Measurements from ENCODE around the gene LONRF2. TPM values are rescaled to one million over a fixed set of nuclear protein-coding genes. Genes with fewer than 3 reads are reported as not detected.

LONRF2 gene
- total RNA-seq, 1 experiment from 2014 or later = not detected

DNA sequence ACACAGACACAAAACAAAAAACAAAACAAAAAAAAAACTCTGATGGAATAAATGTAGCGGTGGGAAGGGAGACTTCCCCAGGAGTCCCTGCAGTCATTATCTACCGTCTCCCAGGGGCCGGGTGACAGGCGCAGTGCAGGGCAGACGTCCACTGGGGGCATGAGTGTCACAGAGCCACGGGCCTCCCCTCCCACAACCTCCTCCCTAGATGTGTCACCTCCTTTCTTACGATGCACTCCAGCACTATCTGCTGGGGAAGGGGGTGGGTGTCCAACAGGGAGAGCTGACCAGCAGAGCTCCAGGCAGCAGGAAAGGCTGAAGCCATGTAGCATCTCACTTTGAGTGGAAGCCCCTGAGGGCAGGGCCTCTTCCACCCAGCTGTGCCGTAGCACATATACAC lies 84.5 kb downstream of the LONRF2 start:
- peaks cover 13% of the 10 kb centered on the region for H3K4me1 ChIP-seq (replicated peaks)
- peaks cover 2% of the 10 kb centered on the region; the same call in 1 of the 2 replicates for H3K9me3 ChIP-seq (replicated peaks)
- H3K4me3 ChIP-seq = no peak overlapping the region
- no peak for DNase-seq (ENCODE audit: low read depth in 1 of 2, low spot score in 2 of 2)
- H3K27ac ChIP-seq = no peak overlapping the region
- H3K27me3 ChIP-seq (replicated peaks) = no peaks in the 10 kb centered on the region
- no peaks in the 10 kb centered on the region for H3K36me3 ChIP-seq

DNA sequence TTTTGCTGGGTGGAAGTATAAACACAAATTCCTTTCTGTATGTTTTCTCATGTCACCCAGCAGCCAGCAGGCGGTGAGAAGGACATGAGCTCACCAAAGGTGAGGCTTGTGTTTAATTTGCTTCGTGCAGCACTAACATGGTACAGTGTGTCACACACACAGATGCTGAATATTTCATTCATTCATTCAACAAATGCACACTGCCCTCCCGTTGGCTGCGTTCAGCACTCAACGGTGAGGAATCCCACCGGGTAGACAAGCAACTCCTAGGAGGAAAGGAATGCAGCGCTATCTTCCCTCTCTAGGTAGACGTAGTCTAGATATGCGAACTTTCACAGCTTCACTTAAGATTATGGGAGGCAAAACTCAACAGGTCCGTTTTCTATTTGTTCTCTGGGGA lies 85.1 kb downstream of the LONRF2 start:
- Histone ChIP-seq H3K9me3 (replicated peaks) (peaks cover 2% of the 10 kb centered on the region; the same call in 1 of the 2 replicates), H3K27ac (no peak overlapping the region), H3K4me1 (replicated peaks) (peaks cover 13% of the 10 kb centered on the region), H3K36me3 (no peaks in the 10 kb centered on the region), H3K4me3 (no peak overlapping the region), H3K27me3 (replicated peaks) (no peaks in the 10 kb centered on the region)
- DNase-seq (ENCODE audit: low read depth in 1 of 2, low spot score in 2 of 2) = no peak

DNA sequence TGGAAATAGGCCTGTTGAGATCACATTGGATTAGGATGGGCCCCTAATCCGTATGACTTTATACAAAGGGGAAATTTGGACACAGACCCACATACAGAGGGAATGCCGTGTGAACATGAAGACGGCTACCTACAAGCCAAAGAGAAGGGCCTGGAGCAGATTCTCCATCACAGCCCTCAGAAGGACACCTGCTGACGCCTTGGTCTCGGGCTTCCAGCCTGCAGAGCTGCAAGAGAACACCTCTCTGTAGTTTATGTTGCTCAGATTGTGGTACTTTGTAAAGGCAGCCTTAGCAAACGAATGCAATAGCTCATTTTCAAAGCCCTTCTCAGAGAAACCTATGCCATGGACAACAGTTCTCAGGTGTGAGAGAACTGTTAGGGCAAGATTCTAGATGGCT lies 86.1 kb downstream of the LONRF2 start:
- Histone ChIP-seq H3K36me3 (no peaks in the 10 kb centered on the region), H3K27me3 (replicated peaks) (no peaks in the 10 kb centered on the region), H3K4me1 (replicated peaks) (peaks cover 19% of the 10 kb centered on the region), H3K27ac (no peak overlapping the region), H3K4me3 (no peak overlapping the region), H3K9me3 (replicated peaks) (peaks cover 2% of the 10 kb centered on the region; the same call in 1 of the 2 replicates)
- no peak for DNase-seq (ENCODE audit: low read depth in 1 of 2, low spot score in 2 of 2)

DNA sequence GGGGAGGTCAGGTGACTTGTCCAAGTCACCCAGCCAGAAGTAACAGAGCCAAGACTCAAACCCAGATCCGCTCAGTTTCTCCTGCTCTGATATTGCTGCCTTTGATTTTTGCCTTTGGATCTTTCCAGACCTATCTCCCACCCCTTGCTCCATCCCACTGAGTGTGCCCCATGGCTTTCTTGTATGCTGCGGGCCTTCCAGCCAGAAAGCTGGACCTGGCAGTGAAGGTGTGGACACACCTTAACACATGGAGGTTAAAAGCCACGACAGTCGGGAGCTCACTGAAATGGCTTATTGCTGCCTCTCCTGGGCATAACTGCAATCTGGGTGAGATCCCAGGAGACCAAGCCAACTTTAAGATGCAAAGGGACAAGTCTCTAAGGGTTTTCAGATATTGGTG lies 86.7 kb downstream of the LONRF2 start:
- H3K4me3 ChIP-seq = no peak overlapping the region
- H3K4me1 ChIP-seq (replicated peaks) = peaks cover 22% of the 10 kb centered on the region
- no peak for DNase-seq (ENCODE audit: low read depth in 1 of 2, low spot score in 2 of 2)
- no peak overlapping the region for H3K27ac ChIP-seq
- H3K27me3 ChIP-seq (replicated peaks) = no peaks in the 10 kb centered on the region
- H3K9me3 ChIP-seq (replicated peaks) = peaks cover 2% of the 10 kb centered on the region; the same call in 1 of the 2 replicates
- H3K36me3 ChIP-seq = no peaks in the 10 kb centered on the region

DNA sequence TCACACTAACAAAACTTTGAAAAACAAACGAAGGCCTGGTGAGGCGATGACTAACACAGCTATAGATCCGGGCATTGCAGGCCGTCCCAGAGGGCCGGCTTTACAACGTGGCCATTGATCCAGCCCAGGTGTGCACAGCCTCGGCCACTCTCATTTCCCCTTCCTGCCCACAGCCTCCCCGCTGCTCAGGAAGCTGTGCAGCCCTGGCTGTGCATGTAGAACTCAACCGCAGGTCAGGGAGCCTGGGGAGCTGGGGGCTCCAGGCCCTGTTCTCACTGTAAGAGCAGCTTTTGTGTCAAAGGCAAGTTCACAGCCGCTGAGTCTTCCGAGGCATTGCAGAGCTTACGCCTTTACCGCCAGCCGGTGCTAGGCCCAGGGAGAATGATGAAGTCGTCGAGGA lies 87.2 kb downstream of the LONRF2 start:
- DNase-seq (ENCODE audit: low read depth in 1 of 2, low spot score in 2 of 2) = no peak
- no peaks in the 10 kb centered on the region for H3K36me3 ChIP-seq
- H3K4me1 ChIP-seq (replicated peaks) = peaks cover 22% of the 10 kb centered on the region
- no peak overlapping the region for H3K27ac ChIP-seq
- H3K27me3 ChIP-seq (replicated peaks) = no peaks in the 10 kb centered on the region
- H3K4me3 ChIP-seq = no peak overlapping the region
- H3K9me3 ChIP-seq (replicated peaks) = peaks cover 2% of the 10 kb centered on the region; the same call in 1 of the 2 replicates

DNA sequence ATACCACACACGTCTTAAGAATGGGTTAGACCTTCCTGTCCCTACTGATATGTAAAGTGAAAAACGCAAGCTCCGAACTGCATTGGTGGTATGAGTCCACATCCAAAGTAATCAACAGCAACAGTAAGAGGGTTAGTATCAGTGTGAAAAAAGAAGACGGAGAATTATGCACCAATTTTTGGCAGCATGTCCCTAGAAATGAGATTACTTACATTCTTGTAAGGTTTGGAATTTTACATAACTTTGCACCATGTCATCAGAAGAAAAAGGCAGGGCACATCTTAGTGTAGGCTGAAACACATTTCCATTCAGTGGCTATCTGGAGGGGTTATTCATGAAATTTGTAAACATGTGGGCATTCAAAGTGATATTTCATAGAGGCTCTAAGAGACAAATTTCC lies 88.2 kb downstream of the LONRF2 start:
- peak in 1 of 2 experiments; percentile 39 for DNase-seq (ENCODE audit: low read depth in 1 of 2, low spot score in 2 of 2)
- H3K4me1 ChIP-seq (replicated peaks) = peaks cover 22% of the 10 kb centered on the region
- H3K9me3 ChIP-seq (replicated peaks) = peaks cover 2% of the 10 kb centered on the region; the same call in 1 of the 2 replicates
- H3K36me3 ChIP-seq = no peaks in the 10 kb centered on the region
- no peak overlapping the region for H3K4me3 ChIP-seq
- H3K27ac ChIP-seq = peak overlapping the region; percentile 8
- no peaks in the 10 kb centered on the region for H3K27me3 ChIP-seq (replicated peaks)

DNA sequence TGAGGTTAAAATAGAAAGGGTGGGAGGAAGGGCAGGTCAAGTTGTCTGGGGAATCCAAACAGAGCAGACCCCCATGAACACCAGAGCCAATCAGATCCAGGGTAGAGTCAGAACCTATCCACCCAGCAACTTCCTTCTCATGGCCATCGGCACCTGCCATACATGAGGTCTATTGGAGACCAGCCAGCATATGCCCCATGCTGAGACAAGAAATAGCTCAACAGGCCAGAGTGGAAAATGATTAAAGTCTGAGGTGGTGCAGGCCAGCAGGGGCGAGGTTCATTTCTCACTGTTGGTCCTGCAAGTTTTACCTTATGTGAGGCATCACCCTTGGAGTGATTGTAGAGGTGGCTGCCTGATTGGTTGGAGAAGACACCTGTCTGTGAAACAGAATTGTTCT lies 89.2 kb downstream of the LONRF2 start:
- Histone ChIP-seq H3K4me3 (no peak overlapping the region), H3K27ac (no peak overlapping the region), H3K9me3 (replicated peaks) (peaks cover 2% of the 10 kb centered on the region; the same call in 1 of the 2 replicates), H3K4me1 (replicated peaks) (peaks cover 22% of the 10 kb centered on the region), H3K36me3 (no peaks in the 10 kb centered on the region), H3K27me3 (replicated peaks) (no peaks in the 10 kb centered on the region)
- no peak for DNase-seq (ENCODE audit: low read depth in 1 of 2, low spot score in 2 of 2)

DNA sequence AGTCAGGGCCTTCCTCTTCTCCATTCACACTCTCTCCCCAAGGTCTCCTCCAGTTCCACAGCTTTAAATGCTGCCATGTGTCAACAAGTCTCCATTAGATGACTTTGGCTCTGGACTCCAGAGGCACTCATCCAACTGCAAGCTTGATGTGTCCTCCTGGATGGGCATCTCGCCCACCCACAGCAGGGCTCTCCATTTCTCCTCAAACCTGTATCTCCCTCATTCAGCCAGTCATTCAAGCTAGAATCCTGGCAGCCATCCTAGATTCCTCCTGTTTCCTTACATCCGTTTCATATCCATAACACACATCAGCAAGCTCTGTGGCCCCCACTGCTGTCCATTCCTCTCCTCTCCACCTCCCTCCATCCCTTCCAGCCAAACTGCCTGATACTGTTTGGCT lies 91.5 kb downstream of the LONRF2 start:
- H3K4me1 ChIP-seq (replicated peaks) = peaks cover 22% of the 10 kb centered on the region
- DNase-seq (ENCODE audit: low read depth in 1 of 2, low spot score in 2 of 2) = no peak
- H3K4me3 ChIP-seq = no peak overlapping the region
- H3K27ac ChIP-seq = no peak overlapping the region
- H3K36me3 ChIP-seq = no peaks in the 10 kb centered on the region
- H3K27me3 ChIP-seq (replicated peaks) = no peaks in the 10 kb centered on the region
- H3K9me3 ChIP-seq (replicated peaks) = peaks cover 2% of the 10 kb centered on the region; the same call in 1 of the 2 replicates

DNA sequence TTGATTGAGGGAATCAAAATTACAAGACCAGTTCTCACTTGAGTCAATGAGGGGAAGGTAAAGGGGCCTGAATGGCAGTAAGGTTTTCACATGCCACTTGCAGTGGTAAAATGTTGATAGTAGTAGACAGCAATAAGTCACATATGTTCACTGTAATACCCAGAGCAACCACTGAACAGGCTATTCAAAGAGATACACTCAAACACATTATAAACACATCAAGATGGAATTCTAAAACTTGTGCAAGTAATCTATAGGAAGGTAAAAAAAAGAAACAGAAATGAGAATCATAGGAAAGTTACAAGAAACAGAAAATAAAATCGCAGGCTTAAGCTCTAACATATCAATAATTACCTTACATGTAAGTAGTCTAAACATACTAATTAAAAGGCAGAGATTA lies 93.3 kb downstream of the LONRF2 start:
- no peak for DNase-seq (ENCODE audit: low read depth in 1 of 2, low spot score in 2 of 2)
- H3K36me3 ChIP-seq = no peaks in the 10 kb centered on the region
- no peaks in the 10 kb centered on the region for H3K9me3 ChIP-seq (replicated peaks)
- H3K4me3 ChIP-seq = no peak overlapping the region
- H3K4me1 ChIP-seq (replicated peaks) = peaks cover 15% of the 10 kb centered on the region
- no peaks in the 10 kb centered on the region for H3K27me3 ChIP-seq (replicated peaks)
- no peak overlapping the region for H3K27ac ChIP-seq

DNA sequence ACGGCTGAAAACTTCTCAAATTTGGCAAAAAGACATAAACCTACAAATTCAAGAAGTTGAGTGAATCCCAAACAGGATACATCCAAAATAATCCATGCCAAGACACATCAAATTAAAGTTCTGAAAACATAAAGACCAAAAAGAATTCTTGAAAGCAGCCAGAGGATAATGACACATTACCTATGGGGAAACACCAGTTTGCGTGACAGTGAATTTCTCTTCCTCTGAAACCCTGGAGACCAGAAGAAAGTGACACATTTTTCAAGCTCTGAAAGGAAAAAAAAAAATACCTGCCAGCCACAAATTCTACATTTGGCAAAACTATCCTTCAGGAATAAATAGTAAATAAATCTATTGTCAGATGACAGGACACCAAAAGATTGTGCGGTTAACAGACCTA lies 93.9 kb downstream of the LONRF2 start:
- no peak overlapping the region for H3K4me3 ChIP-seq
- H3K4me1 ChIP-seq (replicated peaks) = peaks cover 9% of the 10 kb centered on the region
- no peak overlapping the region for H3K27ac ChIP-seq

DNA sequence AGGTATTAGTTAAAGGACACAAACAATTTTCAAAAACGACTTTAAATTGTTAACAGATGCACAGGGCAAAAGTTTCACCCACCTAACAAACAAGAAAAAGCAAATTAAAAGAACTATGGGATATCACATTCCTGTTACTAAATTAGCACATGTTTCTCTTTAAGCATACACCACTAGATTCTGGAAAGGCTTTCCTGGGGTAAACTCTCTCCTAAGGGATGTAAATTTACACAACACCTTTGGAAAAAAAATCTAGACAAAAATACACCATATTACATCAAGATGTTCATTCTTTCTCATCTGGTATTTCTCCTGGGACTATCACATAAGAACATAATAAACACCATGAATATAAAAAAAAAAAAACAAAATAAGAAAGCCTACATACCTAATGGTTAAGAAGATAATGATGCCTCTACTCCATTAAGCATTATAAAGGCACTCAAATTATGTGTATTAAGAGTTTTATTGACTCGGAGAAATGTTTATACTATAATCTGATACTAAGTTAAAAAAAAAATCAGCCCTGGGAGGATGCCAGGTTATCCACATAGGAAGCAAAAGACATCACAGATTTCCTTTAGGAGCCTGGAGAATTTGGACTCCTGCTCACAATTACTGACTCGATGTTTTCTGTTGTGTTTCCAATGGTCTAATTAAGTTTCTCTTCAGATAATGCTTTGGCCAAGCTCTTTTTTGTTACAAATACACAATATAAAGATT lies 97.2 kb downstream of the LONRF2 start:
- H3K27ac ChIP-seq = no peak overlapping the region
- H3K4me3 ChIP-seq = no peak overlapping the region
- H3K27me3 ChIP-seq (replicated peaks) = no peaks in the 10 kb centered on the region
- DNase-seq (ENCODE audit: low read depth in 1 of 2, low spot score in 2 of 2) = no peak
- H3K36me3 ChIP-seq = no peaks in the 10 kb centered on the region
- H3K4me1 ChIP-seq (replicated peaks) = no peaks in the 10 kb centered on the region
- H3K9me3 ChIP-seq (replicated peaks) = no peaks in the 10 kb centered on the region

More for the DNA sequence above, 93.9 kb downstream of the LONRF2 start:
- no peak for DNase-seq (ENCODE audit: low read depth in 1 of 2, low spot score in 2 of 2)
- no peaks in the 10 kb centered on the region for H3K9me3 ChIP-seq (replicated peaks)
- H3K27me3 ChIP-seq (replicated peaks) = no peaks in the 10 kb centered on the region
- H3K36me3 ChIP-seq = no peaks in the 10 kb centered on the region

DNA sequence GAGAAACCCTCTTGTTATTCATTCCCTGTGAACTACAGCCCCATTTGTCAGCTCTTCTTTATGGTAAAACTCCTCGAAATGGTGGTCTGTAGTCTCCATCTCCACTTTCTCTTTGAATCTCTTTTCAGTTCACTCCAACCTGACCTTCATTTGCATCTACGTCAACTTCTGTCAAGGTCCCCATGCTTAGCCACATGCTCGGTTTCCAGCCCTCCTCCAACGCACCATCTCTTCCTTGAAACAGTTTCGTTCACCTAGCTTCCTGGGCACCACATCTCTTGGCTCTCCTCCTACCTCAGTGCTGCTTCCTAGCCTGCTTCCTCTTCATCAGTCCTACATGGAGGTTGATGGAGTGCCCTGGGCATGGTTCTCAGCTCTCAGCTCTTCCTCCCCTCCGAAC lies 98.8 kb downstream of the LONRF2 start:
- DNase-seq (ENCODE audit: low read depth in 1 of 2, low spot score in 2 of 2) = no peak
- Histone ChIP-seq H3K4me3 (no peak overlapping the region), H3K27me3 (replicated peaks) (no peaks in the 10 kb centered on the region), H3K36me3 (no peaks in the 10 kb centered on the region), H3K9me3 (replicated peaks) (no peaks in the 10 kb centered on the region), H3K27ac (no peak overlapping the region), H3K4me1 (replicated peaks) (no peaks in the 10 kb centered on the region)
